ENCODE measurements around the gene HCK. TPM values are rescaled to one million over a fixed set of nuclear protein-coding genes. Genes with fewer than 3 reads are reported as not detected.
"Not testable (repeated sequence)": the region's sequence is repeated elsewhere in the genome, so short reads cannot be mapped to it uniquely, and the experiment has no call there.

HCK gene
- total RNA-seq, 1 experiment from 2014 or later: not detected

DNA sequence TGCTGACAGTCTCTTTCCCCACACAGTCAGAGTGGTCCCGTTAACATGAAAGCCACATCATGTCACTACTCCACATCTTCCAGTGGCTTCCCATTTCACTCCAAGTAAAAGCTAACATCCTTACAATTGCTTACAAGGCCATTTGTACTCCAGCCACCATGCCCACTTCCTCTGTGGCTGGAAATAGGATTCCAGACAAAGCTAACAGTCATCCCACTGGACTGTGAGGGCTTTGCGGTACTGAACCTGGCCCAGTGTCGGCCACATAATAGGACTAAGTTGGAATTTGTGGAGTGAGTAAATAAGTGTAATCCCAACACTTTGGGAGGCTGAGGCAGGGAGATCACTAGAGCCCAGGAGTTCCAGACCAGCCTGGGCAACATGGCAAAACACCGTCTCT, 31.0 kb upstream of the HCK start:
- in situ Hi-C loops (cut with HindIII; ENCODE audit: low pct_unique_long_range_greater_than_20kb, low sequenced_read_pairs): no loop called here
- DNase-seq (ENCODE audit: low read depth, low spot score): no peak

DNA sequence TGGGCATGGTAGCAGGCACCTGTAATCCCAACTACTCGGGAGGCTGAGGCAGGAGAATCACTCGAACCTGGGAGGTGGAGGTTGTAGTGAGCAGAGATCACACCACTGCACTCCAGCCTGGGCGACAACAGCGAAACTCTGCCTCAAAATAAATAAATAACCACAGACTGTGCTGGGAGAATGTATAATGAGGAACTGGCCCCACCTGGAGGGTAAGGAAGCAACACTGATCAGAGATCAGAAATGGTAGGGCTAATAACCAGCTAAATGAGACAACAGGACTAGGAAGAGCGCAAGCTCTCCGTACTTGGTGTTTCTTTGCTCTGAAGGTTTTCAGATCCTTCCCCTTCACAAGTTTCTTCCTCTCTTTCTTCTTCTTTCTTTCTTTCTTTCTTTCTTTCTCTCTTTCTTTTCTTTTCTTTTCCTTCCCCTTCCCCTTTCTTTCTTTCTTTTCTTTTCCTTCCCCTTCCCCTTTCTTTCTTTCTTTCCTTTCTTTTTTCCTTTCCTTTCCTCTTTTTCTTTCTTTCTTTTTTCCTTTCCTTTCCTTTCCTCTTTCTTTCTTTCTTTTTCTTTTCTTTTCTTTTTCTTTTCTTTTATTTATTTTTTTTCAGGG, 27.3 kb upstream of the HCK start:
- DNase-seq (ENCODE audit: low read depth, low spot score): no peak
- in situ Hi-C loops (cut with HindIII; ENCODE audit: low pct_unique_long_range_greater_than_20kb, low sequenced_read_pairs): no loop called here

DNA sequence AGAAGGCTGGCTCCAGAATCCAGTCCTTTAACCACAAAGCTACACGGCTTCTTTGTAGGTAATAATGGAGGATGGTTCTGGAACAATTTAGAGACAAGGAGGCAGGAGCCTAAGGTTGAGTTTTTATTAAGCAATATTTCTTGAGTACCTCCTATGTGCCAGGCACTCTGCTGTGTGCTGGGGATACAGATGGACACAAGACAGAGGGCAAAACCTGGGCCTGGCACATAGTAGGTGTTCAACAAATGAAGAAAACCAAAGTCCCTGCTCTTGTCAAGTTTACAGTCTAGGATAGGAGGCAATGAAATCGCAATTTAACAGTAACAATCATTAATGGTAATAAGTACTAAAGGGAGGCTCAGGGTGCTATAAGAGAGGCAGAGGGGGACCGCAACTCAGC, 24.4 kb upstream of the HCK start:
- in situ Hi-C loops (cut with HindIII; ENCODE audit: low pct_unique_long_range_greater_than_20kb, low sequenced_read_pairs): no loop called here

DNA sequence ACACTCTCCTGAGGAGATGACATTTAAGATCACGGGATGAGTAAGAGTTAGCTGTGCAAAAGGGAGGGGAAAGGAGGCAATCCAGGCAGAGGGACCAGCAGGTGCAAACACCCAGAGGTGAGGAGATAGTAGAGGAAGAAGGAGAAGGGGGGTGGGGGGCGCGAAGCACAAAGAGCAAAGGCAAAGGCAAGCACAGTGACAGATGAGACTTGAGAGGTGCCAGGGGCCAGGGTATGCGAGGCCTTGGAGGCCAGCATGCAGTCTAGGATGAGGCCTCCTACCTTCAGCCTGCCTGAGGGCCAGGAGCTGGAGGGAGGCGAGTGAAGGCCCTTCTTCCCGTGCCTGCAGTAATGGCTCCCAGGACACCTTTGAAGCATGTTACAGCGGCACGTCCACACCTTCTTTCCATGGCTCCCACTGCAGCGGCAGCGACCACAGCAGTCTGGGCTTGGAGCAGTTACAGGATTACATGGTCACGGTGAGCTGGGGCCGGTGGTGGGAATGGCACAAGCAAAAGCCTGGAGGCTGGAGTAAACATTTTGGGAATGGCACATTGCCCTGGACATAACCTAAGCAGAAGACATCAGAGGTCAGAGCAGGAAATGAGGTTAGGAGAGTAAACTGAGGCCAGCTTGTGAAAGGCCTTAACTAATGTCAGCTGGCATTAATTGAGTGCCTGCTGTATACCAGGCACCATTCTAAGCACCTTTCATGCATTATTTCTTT, 23.2 kb upstream of the HCK start:
- no peak for DNase-seq (ENCODE audit: low read depth, low spot score)
- in situ Hi-C loops (cut with HindIII; ENCODE audit: low pct_unique_long_range_greater_than_20kb, low sequenced_read_pairs): no loop called here

More for the DNA sequence above, 24.4 kb upstream of the HCK start:
- DNase-seq (ENCODE audit: low read depth, low spot score): no peak

DNA sequence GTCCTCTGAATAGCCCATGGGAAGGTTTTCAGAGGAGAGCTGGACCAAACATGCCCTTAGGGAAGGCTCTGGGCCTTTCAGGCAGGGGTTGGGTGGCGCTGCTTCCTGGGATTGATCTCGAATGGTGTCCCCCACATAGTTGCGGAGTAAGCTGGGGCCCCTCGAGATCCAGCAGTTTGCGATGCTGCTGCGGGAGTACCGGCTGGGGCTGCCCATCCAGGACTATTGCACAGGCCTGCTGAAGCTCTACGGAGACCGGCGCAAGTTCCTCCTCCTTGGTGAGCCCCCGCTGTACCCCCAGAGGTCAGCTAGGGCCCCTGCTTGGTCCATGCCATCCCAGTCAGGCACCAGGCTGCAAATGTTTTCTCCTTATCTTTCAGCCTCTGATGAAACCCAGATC, 22.5 kb upstream of the HCK start:
- in situ Hi-C loops (cut with HindIII; ENCODE audit: low pct_unique_long_range_greater_than_20kb, low sequenced_read_pairs): no loop called here

DNA sequence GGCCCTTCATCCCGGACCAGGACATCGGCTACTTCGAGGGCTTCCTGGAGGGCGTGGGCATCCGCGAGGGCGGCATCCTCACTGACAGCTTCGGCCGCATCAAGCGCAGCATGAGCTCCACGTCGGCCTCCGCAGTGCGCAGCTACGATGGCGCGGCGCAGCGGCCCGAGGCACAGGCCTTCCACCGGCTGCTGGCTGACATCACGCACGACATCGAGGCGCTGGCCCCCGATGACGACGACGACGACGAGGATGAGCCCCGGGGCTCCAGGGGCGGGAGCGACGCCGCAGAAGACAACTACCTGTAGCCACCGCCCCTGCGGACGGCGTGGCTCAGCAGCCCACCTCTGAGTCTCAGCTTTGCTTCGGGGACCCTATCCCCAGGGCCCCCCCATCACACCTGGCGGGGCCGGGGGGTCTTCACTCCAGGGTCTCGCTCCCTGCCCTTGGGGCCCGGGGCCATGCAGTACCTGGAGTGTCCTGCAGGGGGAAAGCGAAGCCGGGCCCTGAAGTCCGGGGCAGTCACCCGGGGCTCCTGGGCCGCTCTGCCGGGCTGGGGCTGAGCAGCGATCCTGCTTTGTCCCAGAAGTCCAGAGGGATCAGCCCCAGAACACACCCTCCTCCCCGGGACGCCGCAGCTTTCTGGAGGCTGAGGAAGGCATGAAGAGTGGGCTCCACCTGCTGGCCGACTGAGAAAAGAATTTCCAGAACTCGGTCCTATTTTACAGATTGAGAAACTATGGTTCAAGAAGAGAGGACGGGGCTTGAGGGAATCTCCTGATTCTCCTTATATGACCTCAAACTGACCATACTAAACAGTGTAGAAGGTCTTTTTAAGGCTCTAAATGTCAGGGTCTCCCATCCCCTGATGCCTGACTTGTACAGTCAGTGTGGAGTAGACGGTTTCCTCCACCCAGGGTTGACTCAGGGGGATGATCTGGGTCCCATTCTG, 20.8 kb upstream of the HCK start:
- peak; percentile 92 for DNase-seq (ENCODE audit: low read depth, low spot score)
- in situ Hi-C loops (cut with HindIII; ENCODE audit: low pct_unique_long_range_greater_than_20kb, low sequenced_read_pairs): no loop called here

More for the DNA sequence above, 22.5 kb upstream of the HCK start:
- no peak for DNase-seq (ENCODE audit: low read depth, low spot score)

DNA sequence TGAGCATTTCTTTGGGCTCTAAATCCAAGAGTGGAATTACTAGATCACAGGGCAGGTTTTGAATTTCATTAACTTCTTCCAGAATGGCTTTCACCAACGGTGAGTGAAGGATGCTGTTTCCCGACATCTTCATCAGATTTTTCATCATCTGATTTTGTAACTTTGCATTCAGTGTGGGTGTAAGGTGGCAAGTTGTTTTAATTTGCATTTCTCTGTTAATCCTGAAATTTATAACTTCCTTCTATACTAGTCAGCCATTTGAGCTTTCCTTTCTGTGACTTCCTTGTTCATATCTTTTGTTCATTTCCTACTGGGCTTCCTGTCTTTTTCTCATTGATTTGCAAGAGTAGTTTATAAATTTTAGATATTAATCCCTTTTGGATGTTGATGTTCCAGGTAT, 18.7 kb upstream of the HCK start:
- in situ Hi-C loops (cut with HindIII; ENCODE audit: low pct_unique_long_range_greater_than_20kb, low sequenced_read_pairs): no loop called here
- DNase-seq (ENCODE audit: low read depth, low spot score): no peak

DNA sequence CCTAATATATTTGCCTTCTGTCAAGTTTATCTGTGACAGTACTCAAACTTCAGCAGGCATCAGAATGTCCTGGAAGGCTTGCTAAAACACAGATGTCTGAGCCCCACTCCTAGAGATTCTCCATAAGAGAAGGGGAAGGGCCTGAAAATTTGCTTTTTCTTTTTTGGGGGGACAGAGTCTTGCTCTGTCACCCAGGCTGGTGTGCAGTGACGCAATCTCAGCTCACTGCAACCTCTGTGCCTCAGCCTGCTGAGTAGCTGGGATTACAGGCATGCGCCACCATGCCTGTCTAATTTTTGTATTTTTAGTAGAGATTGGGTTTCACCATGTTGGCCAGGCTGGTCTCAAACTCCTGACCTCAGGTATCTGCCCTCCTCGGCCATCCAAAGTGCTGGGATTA, 18.3 kb upstream of the HCK start:
- in situ Hi-C loops (cut with HindIII; ENCODE audit: low pct_unique_long_range_greater_than_20kb, low sequenced_read_pairs); DNase-seq (ENCODE audit: low read depth, low spot score): not testable (repeated sequence)

DNA sequence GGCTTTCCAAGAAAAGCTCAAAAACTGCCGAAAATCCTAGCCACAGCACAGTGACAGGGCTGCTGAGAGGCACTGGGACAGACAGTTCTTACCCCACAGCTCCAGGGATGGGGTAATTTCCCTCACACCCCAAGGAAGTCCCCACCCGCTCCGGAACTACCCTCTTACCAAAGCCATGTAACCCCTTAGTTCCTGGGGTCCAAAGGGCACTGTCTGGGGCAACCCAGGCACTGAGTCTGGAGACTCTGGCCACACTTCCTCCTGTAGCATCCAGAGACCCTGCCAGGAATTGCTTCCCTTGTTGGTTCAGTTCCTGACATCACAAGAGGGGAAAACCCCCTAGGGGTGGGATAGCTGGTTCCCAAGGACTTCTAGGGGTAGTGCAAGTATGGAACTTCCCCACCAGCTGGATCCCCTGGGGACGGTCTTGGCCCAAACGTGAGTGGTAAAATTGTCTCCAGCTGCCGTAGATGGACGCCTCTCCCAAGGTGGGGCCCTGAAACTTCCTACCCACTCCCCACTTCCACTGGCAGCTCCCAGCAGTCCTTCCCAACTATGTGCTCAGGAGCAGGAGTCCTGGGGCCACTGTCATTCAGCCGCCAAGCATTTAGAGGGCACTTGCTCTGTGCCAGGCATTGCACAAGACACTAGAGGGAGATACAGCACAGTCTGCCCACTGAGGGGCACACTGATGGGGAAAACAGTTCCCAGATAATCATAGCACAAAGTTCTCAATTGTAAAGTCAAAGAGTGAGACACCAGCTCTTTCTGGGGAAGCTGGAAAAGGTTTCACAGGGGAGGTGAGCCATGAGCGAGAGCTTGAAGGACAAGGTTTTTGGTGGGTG, 17.2 kb upstream of the HCK start:
- peak; percentile 71 for DNase-seq (ENCODE audit: low read depth, low spot score)
- in situ Hi-C loops (cut with HindIII; ENCODE audit: low pct_unique_long_range_greater_than_20kb, low sequenced_read_pairs): no loop called here

DNA sequence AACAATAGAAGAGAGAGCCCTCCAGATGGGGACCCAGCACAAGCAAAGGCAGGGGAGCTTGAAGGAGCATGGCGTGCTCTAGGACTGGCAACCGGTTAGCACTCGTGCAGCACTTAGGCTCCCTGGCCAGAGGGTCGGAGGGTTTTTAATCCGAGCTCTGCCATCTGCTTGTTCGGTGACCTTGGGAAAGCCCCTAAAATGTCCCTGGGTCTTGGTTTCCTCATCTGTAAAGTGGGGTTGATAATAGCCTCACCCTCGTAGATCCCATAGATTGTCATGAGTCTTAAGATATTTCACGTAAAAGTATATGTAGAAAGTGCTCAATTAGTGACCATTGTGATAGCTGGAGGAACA, 16.6 kb upstream of the HCK start:
- in situ Hi-C loops (cut with HindIII; ENCODE audit: low pct_unique_long_range_greater_than_20kb, low sequenced_read_pairs): no loop called here

DNA sequence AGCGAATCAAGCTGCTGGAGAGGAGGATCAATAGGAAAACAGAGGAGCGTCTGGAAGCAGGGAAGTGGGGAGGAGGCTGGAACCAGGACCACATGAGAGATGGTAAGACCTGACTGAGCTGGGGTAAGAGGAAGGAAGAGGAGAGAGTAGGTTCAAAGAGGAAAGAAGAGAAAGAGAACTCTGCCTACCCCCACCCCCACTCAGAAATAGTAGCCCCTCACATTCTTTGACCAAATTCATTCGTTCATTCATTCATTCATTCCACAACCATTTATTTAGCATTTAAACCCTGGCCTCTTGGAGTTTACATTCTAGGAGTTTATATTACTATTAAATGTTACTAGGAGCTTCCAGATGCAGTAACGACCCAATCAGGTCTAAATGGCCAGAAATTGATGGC, 15.8 kb upstream of the HCK start:
- no peak for DNase-seq (ENCODE audit: low read depth, low spot score)
- in situ Hi-C loops (cut with HindIII; ENCODE audit: low pct_unique_long_range_greater_than_20kb, low sequenced_read_pairs): no loop called here

More for the DNA sequence above, 16.6 kb upstream of the HCK start:
- DNase-seq (ENCODE audit: low read depth, low spot score): no peak

DNA sequence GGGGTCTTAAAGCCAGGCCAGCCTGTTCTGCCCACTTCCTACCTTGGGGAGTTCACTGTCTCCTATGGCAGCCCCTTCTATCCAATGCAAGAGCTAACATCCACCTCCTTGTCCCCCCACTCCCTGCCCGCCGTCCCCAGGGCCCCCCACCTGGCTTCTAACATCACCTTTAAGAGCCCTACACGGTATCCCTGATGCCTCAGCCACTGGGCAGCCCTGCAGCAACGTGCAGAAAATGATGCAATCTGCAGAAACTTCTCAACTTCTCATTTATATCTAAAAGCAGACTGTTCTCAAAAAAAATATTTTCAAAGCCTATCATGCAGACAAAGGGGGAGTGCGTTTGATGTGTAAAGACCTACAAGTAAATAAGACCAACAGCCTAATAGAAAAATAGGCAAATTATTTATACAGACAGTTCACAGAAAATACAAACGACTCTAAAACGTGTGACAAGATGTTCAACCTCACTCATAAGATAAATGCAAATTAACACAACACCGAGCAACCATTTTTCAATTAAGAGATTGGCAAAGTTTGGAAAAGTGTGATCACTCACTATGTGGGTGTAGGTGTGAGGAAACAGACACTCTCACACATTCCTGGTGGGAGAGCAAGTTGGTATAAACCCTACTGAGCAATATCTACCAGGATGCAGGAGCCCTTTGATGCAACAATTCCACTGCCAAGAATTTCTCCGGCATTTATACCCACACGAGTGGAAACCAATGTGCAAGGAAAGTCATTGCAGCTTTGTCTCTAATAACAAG, 15.1 kb upstream of the HCK start:
- in situ Hi-C loops (cut with HindIII; ENCODE audit: low pct_unique_long_range_greater_than_20kb, low sequenced_read_pairs): no loop called here

DNA sequence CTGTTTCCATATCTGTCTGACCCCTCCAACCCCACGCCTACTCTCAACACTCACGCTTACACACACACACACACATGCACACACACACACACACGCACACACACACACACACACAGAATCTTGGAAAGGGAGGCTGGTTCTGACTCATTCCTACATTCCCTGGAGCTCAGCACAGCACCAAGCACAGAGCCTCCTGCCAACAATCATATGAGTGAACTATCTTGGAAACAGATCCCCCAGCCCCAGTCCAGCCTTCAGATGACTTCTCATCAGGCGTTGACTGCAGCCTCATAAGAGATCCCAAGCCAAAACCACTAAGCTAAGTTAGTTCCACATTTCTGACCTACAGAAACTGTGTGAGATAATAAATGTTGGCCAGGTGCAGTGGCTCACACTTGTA, 14.1 kb upstream of the HCK start:
- in situ Hi-C loops (cut with HindIII; ENCODE audit: low pct_unique_long_range_greater_than_20kb, low sequenced_read_pairs): no loop called here
- no peak for DNase-seq (ENCODE audit: low read depth, low spot score)

More for the DNA sequence above, 15.1 kb upstream of the HCK start:
- no peak for DNase-seq (ENCODE audit: low read depth, low spot score)

DNA sequence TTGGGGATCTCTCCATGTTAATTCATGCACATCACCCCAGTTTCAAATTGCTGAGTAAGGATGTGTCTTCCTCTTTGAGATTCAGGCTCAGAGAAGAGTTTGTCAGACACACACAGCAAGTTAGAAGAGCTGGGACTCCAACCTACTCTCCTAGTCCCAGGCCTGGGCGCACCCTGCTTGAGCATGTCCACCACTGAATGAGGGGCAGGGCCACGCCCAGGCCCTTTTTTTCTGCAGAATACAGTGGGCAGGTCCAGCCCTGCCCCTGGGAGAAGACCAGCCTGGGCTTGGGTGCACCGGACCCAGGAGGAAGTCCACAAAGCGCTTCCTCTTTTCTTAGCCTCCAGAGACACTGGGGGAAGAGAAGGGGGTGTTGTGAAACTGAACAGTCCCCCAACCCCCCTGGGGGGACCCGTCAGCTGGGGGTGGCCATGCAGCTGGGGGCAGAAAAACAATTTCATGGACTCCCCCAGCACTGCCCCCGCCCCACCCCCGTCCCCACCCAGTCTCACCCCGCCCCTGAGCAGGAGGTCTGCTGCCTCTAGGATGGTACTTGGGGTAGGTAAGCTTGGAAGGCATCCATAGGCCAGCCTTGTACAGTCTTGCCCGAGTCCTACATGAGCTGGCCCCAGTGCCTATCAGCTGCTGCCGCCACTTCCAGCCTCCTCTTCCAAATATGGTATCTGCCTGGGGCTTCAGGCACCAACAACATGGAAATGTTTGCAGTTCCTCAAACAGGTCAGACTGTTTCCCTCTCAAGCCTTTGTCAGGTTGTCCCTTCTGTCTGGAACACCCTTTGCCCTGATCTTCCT, 11.7 kb upstream of the HCK start:
- in situ Hi-C loops (cut with HindIII; ENCODE audit: low pct_unique_long_range_greater_than_20kb, low sequenced_read_pairs): no loop called here
- no peak for DNase-seq (ENCODE audit: low read depth, low spot score)

DNA sequence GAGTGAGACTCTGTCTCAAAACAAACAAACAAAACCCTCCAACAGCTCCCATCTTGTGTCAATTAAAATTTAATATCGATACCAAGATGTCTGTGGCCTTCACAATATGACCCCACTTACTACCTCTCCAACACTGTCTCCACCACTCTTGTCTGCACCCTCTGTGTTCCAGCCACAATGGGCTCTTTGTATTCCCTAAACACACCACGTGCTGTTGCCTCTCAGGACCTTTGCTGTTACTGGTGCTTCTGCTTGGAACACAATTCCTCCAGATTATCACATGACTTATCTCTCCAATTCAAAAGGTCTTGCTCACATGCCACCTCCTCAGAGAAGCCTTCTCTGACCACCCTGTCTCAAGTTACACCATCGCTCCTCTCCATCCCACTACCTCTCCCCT, 6.0 kb upstream of the HCK start:
- peak; percentile 94 for DNase-seq (ENCODE audit: low read depth, low spot score)
- in situ Hi-C loops (cut with HindIII; ENCODE audit: low pct_unique_long_range_greater_than_20kb, low sequenced_read_pairs): no loop called here

DNA sequence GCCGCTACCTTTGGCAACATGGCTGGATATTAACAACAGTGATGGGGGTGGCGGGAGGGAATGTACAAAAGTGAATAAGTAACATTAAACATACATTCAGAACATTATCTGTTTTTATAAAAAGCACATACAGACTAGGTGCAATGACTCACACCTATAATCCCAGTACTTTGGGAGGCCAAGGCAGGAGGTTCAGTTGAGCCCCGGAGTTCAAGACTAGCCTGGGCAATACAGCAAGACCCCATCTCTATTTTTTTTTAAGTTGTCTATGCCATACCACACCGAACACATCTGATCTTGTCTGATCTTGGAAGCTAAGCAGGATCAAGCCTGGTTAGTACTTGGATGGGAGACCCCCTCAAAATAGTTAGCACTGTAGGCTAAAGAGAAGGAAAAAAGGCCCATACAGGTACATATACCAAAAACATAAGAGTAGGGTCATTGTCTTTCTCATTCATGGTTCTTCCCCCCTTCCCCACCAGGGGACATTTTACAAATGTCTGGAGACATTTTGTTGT, 1.7 kb upstream of the HCK start:
- in situ Hi-C loops (cut with HindIII; ENCODE audit: low pct_unique_long_range_greater_than_20kb, low sequenced_read_pairs): no loop called here
- no peak for DNase-seq (ENCODE audit: low read depth, low spot score)
